Measurements from ENCODE around the gene PLCB4.

Gene PLCB4

DNA sequence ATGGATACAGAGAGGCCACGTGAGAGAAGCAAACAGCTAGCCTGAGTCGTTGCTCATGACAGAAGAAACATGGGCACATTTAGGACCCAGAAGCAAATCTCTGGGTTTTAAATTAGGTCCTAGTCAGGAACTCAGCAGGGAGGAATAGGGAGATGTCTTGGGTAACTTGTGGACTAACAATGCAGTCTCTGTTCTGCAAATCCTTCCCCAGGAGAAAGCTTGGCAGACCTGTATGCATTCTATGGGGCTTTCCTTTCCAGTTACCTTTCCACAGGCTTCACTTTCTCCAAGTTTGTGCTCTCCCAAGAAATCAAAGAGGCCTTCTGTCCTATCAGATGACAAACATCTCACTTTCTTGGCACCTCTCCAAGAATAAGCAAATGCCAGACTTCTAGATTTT is 47.2 kb upstream of the PLCB4 start:
- no peak overlapping the region for H3K4me2 ChIP-seq (ENCODE audit: low read depth, low read length, poor library complexity, severe bottlenecking)

DNA sequence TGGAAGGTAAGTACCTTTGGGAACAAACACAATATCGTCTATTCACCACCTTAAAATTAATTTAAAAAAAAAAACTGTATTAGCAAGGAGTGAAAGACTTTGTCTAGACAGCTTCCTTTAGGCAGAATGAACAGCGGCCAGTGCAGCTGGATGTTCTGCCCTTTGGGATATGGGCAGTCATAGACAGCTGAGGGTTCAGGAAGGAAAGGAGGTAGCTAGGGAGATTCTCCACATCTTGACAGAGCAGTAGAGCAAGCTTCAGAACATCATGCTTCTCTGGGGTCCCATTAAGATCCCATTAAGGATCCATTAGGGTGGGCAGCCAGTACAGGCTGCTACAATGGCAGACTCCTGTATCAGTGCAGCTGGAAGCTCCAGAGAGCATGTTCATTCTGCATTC is 46.5 kb upstream of the PLCB4 start:
- Histone ChIP-seq H3K4me3 (ENCODE audit: low read length, poor library complexity, severe bottlenecking) (no peak overlapping the region), H3K4me2 (ENCODE audit: low read depth, low read length, poor library complexity, severe bottlenecking) (no peak overlapping the region), H2AFZ (ENCODE audit: low read length) (no peak overlapping the region)

More for the DNA sequence above, 47.2 kb upstream of the PLCB4 start:
- Histone ChIP-seq H3K9me2 (replicated peaks; ENCODE audit: low read depth, low read length) (no peaks in the 10 kb centered on the region), H3K36me3 (ENCODE audit: insufficient read depth, low read length) (no peaks in the 10 kb centered on the region), H3K9me3 (ENCODE audit: insufficient read depth, low read depth, low read length) (no peaks in the 10 kb centered on the region), H3K79me2 (ENCODE audit: insufficient read depth, low read length) (no peaks in the 10 kb centered on the region), H3F3A (ENCODE audit: low read depth) (no peaks in the 10 kb centered on the region), H3K9ac (ENCODE audit: low read depth, low read length, poor library complexity, severe bottlenecking) (no peak overlapping the region), H3K4me1 (ENCODE audit: insufficient read depth, low read length, poor library complexity, severe bottlenecking) (peaks cover 15% of the 10 kb centered on the region), H3K27me3 (ENCODE audit: insufficient read depth, low read length, poor library complexity, severe bottlenecking) (no peaks in the 10 kb centered on the region), H2AFZ (ENCODE audit: low read length) (no peak overlapping the region), H3K4me3 (ENCODE audit: low read length, poor library complexity, severe bottlenecking) (no peak overlapping the region), H4K20me1 (ENCODE audit: insufficient read depth, low read length, poor library complexity, severe bottlenecking) (no peaks in the 10 kb centered on the region)
- TF ChIP-seq, protein P1, sequence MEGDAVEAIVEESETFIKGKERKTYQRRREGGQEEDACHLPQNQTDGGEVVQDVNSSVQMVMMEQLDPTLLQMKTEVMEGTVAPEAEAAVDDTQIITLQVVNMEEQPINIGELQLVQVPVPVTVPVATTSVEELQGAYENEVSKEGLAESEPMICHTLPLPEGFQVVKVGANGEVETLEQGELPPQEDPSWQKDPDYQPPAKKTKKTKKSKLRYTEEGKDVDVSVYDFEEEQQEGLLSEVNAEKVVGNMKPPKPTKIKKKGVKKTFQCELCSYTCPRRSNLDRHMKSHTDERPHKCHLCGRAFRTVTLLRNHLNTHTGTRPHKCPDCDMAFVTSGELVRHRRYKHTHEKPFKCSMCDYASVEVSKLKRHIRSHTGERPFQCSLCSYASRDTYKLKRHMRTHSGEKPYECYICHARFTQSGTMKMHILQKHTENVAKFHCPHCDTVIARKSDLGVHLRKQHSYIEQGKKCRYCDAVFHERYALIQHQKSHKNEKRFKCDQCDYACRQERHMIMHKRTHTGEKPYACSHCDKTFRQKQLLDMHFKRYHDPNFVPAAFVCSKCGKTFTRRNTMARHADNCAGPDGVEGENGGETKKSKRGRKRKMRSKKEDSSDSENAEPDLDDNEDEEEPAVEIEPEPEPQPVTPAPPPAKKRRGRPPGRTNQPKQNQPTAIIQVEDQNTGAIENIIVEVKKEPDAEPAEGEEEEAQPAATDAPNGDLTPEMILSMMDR (conservative IDR thresholded peaks at IDR 0.05; ENCODE audit: low read length): no peak
- TF ChIP-seq EZH2phosphoT487 (IDR thresholded peaks at IDR 0.05; ENCODE audit: borderline replicate concordance): no peak

DNA sequence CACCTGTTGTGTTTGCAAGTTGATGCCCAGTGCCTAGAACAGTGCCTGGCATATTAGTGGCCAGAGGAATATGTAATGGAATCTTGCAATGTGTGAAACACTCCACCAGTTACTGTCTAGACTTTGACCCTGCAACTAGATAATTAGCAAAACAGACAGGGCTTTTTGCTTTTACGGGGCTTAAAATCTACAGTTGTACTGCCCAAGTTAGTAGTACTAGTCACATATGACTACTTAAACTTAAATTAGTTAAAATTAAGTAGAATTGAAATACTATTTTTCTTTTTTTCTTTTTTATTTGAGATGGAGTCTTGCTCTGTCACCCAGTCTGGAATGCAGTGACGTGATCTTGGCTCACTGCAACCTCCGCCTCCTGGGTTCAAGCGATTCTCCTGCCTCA is 44.3 kb upstream of the PLCB4 start:
- H3K9me2 ChIP-seq (replicated peaks; ENCODE audit: low read depth, low read length): no peaks in the 10 kb centered on the region
- H3K9me3 ChIP-seq (ENCODE audit: insufficient read depth, low read depth, low read length): no peaks in the 10 kb centered on the region
- no peak overlapping the region for H3K4me3 ChIP-seq (ENCODE audit: low read length, poor library complexity, severe bottlenecking)
- H3K79me2 ChIP-seq (ENCODE audit: insufficient read depth, low read length): no peaks in the 10 kb centered on the region
- no peaks in the 10 kb centered on the region for H3K36me3 ChIP-seq (ENCODE audit: insufficient read depth, low read length)
- H3K4me2 ChIP-seq (ENCODE audit: low read depth, low read length, poor library complexity, severe bottlenecking): no peak overlapping the region
- TF ChIP-seq, protein P1 (conservative IDR thresholded peaks at IDR 0.05; ENCODE audit: low read length): no peak
- TF ChIP-seq EZH2phosphoT487 (IDR thresholded peaks at IDR 0.05; ENCODE audit: borderline replicate concordance): no peak
- no peaks in the 10 kb centered on the region for H3K27me3 ChIP-seq (ENCODE audit: insufficient read depth, low read length, poor library complexity, severe bottlenecking)
- H3K4me1 ChIP-seq (ENCODE audit: insufficient read depth, low read length, poor library complexity, severe bottlenecking): peaks cover 4% of the 10 kb centered on the region
- H2AFZ ChIP-seq (ENCODE audit: low read length): no peak overlapping the region
- H3F3A ChIP-seq (ENCODE audit: low read depth): no peaks in the 10 kb centered on the region
- H3K9ac ChIP-seq (ENCODE audit: low read depth, low read length, poor library complexity, severe bottlenecking): no peak overlapping the region
- no peaks in the 10 kb centered on the region for H4K20me1 ChIP-seq (ENCODE audit: insufficient read depth, low read length, poor library complexity, severe bottlenecking)

More for the DNA sequence above, 46.5 kb upstream of the PLCB4 start:
- no peaks in the 10 kb centered on the region for H4K20me1 ChIP-seq (ENCODE audit: insufficient read depth, low read length, poor library complexity, severe bottlenecking)
- H3K36me3 ChIP-seq (ENCODE audit: insufficient read depth, low read length): no peaks in the 10 kb centered on the region
- H3K79me2 ChIP-seq (ENCODE audit: insufficient read depth, low read length): no peaks in the 10 kb centered on the region
- no peaks in the 10 kb centered on the region for H3K27me3 ChIP-seq (ENCODE audit: insufficient read depth, low read length, poor library complexity, severe bottlenecking)
- H3F3A ChIP-seq (ENCODE audit: low read depth): no peaks in the 10 kb centered on the region
- no peaks in the 10 kb centered on the region for H3K9me3 ChIP-seq (ENCODE audit: insufficient read depth, low read depth, low read length)
- no peak overlapping the region for H3K9ac ChIP-seq (ENCODE audit: low read depth, low read length, poor library complexity, severe bottlenecking)
- TF ChIP-seq, protein P1 (conservative IDR thresholded peaks at IDR 0.05; ENCODE audit: low read length): no peak
- TF ChIP-seq EZH2phosphoT487 (IDR thresholded peaks at IDR 0.05; ENCODE audit: borderline replicate concordance): no peak
- no peaks in the 10 kb centered on the region for H3K9me2 ChIP-seq (replicated peaks; ENCODE audit: low read depth, low read length)
- H3K4me1 ChIP-seq (ENCODE audit: insufficient read depth, low read length, poor library complexity, severe bottlenecking): peaks cover 15% of the 10 kb centered on the region
